ENCODE results near the gene DGAT2.

The DGAT2 gene

GRCh38 chr11:75827562-75827961 is 59.0 kb downstream of the DGAT2 start:
- POLR2A ChIA-PET (ENCODE audit: low non-redundant PET): no interaction called here
- TF ChIP-seq, protein P1, sequence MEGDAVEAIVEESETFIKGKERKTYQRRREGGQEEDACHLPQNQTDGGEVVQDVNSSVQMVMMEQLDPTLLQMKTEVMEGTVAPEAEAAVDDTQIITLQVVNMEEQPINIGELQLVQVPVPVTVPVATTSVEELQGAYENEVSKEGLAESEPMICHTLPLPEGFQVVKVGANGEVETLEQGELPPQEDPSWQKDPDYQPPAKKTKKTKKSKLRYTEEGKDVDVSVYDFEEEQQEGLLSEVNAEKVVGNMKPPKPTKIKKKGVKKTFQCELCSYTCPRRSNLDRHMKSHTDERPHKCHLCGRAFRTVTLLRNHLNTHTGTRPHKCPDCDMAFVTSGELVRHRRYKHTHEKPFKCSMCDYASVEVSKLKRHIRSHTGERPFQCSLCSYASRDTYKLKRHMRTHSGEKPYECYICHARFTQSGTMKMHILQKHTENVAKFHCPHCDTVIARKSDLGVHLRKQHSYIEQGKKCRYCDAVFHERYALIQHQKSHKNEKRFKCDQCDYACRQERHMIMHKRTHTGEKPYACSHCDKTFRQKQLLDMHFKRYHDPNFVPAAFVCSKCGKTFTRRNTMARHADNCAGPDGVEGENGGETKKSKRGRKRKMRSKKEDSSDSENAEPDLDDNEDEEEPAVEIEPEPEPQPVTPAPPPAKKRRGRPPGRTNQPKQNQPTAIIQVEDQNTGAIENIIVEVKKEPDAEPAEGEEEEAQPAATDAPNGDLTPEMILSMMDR (conservative IDR thresholded peaks at IDR 0.05; ENCODE audit: low read depth): no peak
- no peak for DNase-seq (ENCODE audit: low spot score)
- CTCF ChIA-PET: interaction anchor here (1.1 kb wide), 1 partner anchor 121 kb away, joined by 3 read pairs; no protein-coding TSS in a partner anchor
- no peak overlapping the region for H3K27ac ChIP-seq

DNA sequence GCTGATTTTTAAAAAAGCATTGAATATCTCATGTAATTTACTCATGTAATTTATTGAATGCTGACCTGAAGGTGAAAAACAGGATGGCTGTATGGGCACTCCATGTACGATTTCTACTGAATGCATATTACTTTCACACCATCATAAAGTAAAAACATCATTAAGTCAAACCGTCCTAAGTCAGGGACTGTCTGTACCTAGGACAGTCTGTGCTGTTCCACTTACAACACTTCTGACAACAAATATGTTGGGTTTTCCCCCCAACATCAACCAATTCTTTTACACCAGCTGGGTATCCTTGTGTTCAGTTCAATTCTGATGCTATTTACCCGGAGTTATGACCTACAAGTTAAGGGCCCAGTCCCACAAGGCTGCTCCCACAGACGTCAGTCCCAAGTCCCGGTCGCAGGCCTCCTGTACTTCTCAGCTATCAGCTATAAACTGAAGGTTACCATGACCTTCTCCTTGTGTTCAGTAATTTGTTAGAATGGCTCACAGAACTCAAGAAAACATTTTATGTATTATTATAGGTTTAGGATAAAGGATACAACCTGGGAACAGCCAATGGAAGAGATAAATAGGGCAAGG is 63.4 kb downstream of the DGAT2 start:
- DNase-seq (ENCODE audit: low spot score): no peak
- CTCF ChIA-PET: no interaction called here
- TF ChIP-seq, protein P1 (conservative IDR thresholded peaks at IDR 0.05; ENCODE audit: low read depth): no peak
- H3K27ac ChIP-seq: no peak overlapping the region
- POLR2A ChIA-PET (ENCODE audit: low non-redundant PET): no interaction called here

DNA sequence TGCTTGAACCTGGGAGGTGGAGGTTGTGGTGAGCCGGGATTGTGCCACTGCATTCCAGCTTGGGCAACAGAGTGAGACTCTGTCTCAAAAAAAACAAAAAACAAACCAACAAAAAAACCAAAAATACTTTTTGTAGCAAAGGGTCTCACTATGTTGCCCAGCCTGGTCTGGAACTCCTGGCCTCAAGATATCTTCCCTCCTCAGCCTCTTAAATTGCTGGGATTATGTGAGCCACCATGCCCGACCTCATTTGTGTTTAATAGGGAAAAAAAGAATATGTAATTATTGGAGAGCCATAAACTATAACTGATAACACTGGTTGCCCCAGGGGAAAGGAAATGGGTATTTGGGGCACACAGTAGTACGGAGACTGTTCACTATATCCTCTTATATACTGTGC is 66.2 kb downstream of the DGAT2 start:
- TF ChIP-seq, protein P1 (conservative IDR thresholded peaks at IDR 0.05; ENCODE audit: low read depth): no peak
- ChIA-PET CTCF (interaction anchor here (0.5 to 0.7 kb wide), 2 partner anchors 11 to 1032 kb away, joined by 3 read pairs; no protein-coding TSS in a partner anchor), POLR2A (ENCODE audit: low non-redundant PET) (no interaction called here)
- no peak for DNase-seq (ENCODE audit: low spot score)
- no peak overlapping the region for H3K27ac ChIP-seq

GRCh38 chr11:75836417-75836816 is 67.8 kb downstream of the DGAT2 start:
- TF ChIP-seq, protein P1 (conservative IDR thresholded peaks at IDR 0.05; ENCODE audit: low read depth): no peak
- POLR2A ChIA-PET (ENCODE audit: low non-redundant PET): no interaction called here
- DNase-seq (ENCODE audit: low spot score): no peak
- CTCF ChIA-PET: no interaction called here
- H3K27ac ChIP-seq: no peak overlapping the region

- DNase-seq (ENCODE audit: low spot score): no peak
- ChIA-PET POLR2A (ENCODE audit: low non-redundant PET) (interaction anchor here (0.6 kb wide), 1 partner anchor 24 kb away, joined by 4 read pairs; no protein-coding TSS in a partner anchor), CTCF (interaction anchor here (0.7 to 1.2 kb wide), 2 partner anchors 78 to 479 kb away, joined by 4 read pairs; no protein-coding TSS in a partner anchor)
- H3K27ac ChIP-seq: no peak overlapping the region
- TF ChIP-seq, protein P1 (conservative IDR thresholded peaks at IDR 0.05; ENCODE audit: low read depth): no peak
Measured at GRCh38 chr11:75839851-75840250, 71.3 kb downstream of the DGAT2 start.

DNA sequence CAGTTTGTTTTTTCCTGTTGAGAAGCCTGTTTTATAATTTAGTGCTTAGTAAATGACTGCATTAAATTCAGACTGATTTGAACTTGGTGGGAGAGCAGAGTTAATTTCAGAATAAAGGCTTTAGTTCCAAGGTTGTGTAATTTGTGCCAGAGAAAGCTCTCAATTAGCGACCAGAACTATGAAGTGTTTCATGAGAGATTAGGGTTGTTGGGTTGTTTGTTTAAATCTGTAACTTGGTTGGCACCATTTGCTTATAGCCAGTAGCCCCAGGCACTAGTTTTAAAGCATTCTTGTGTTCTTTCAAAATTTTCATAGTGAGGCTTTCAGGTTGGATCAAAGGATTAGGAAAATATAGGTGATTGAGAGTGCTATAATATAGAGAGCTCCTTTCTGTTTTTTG is 71.9 kb downstream of the DGAT2 start:
- ChIA-PET POLR2A (ENCODE audit: low non-redundant PET) (no interaction called here), CTCF (interaction anchor here (0.7 kb wide), 1 partner anchor 77 kb away, joined by 4 read pairs; no protein-coding TSS in a partner anchor)
- TF ChIP-seq, protein P1 (conservative IDR thresholded peaks at IDR 0.05; ENCODE audit: low read depth): no peak
- H3K27ac ChIP-seq: no peak overlapping the region
- no peak for DNase-seq (ENCODE audit: low spot score)
